ENCODE results near the gene CEP57L1.
"Not testable (repeated sequence)": the region's sequence is repeated elsewhere in the genome, so short reads cannot be mapped to it uniquely, and the experiment has no call there.

Gene CEP57L1

GRCh38 chr6:109103942-109104341, 8.6 kb downstream of the CEP57L1 start:
- Histone ChIP-seq H3K4me1 (ENCODE audit: control insufficient read depth in 1 of 2, insufficient read depth in 2 of 2, low read length in 2 of 2) (no peaks in the 10 kb centered on the region), H3K4me3 (ENCODE audit: low read depth in 1 of 2, low read length in 2 of 2) (no peak overlapping the region), H3K9ac (ENCODE audit: low read depth in 1 of 2, low read length in 2 of 2) (no peak overlapping the region), H3K27ac (ENCODE audit: low read depth, low read length) (no peak overlapping the region), H3K36me3 (ENCODE audit: control insufficient read depth in 1 of 2, insufficient read depth in 2 of 2, low read length in 2 of 2) (no peaks in the 10 kb centered on the region), H3K9me3 (ENCODE audit: control insufficient read depth in 1 of 2, low read length in 2 of 2) (no peaks in the 10 kb centered on the region), H3K27me3 (ENCODE audit: control insufficient read depth in 1 of 2, insufficient read depth in 2 of 2, low read length in 2 of 2) (no peaks in the 10 kb centered on the region)

GRCh38 chr6:109104512-109104911, 9.2 kb downstream of the CEP57L1 start:
- Histone ChIP-seq H3K4me1 (ENCODE audit: control insufficient read depth in 1 of 2, insufficient read depth in 2 of 2, low read length in 2 of 2) (no peaks in the 10 kb centered on the region), H3K4me3 (ENCODE audit: low read depth in 1 of 2, low read length in 2 of 2) (no peak overlapping the region), H3K27me3 (ENCODE audit: control insufficient read depth in 1 of 2, insufficient read depth in 2 of 2, low read length in 2 of 2) (no peaks in the 10 kb centered on the region), H3K9ac (ENCODE audit: low read depth in 1 of 2, low read length in 2 of 2) (no peak overlapping the region), H3K9me3 (ENCODE audit: control insufficient read depth in 1 of 2, low read length in 2 of 2) (no peaks in the 10 kb centered on the region), H3K27ac (ENCODE audit: low read depth, low read length) (no peak overlapping the region), H3K36me3 (ENCODE audit: control insufficient read depth in 1 of 2, insufficient read depth in 2 of 2, low read length in 2 of 2) (no peaks in the 10 kb centered on the region)

GRCh38 chr6:109105681-109106080, 10.4 kb downstream of the CEP57L1 start:
- H3K27me3 ChIP-seq (ENCODE audit: control insufficient read depth in 1 of 2, insufficient read depth in 2 of 2, low read length in 2 of 2) = no peaks in the 10 kb centered on the region
- H3K27ac ChIP-seq (ENCODE audit: low read depth, low read length) = no peak overlapping the region
- no peaks in the 10 kb centered on the region for H3K4me1 ChIP-seq (ENCODE audit: control insufficient read depth in 1 of 2, insufficient read depth in 2 of 2, low read length in 2 of 2)
- no peak overlapping the region for H3K4me3 ChIP-seq (ENCODE audit: low read depth in 1 of 2, low read length in 2 of 2)
- no peak overlapping the region for H3K9ac ChIP-seq (ENCODE audit: low read depth in 1 of 2, low read length in 2 of 2)
- H3K36me3 ChIP-seq (ENCODE audit: control insufficient read depth in 1 of 2, insufficient read depth in 2 of 2, low read length in 2 of 2) = no peaks in the 10 kb centered on the region
- H3K9me3 ChIP-seq (ENCODE audit: control insufficient read depth in 1 of 2, low read length in 2 of 2) = no peaks in the 10 kb centered on the region

GRCh38 chr6:109109663-109110062, 14.4 kb downstream of the CEP57L1 start:
- not testable (repeated sequence) for H3K4me3 ChIP-seq (ENCODE audit: low read depth in 1 of 2, low read length in 2 of 2); H3K27ac ChIP-seq (ENCODE audit: low read depth, low read length)

GRCh38 chr6:109112663-109113062, 17.4 kb downstream of the CEP57L1 start:
- not testable (repeated sequence) for H3K9me3 ChIP-seq (ENCODE audit: control insufficient read depth in 1 of 2, low read length in 2 of 2); H3K27ac ChIP-seq (ENCODE audit: low read depth, low read length); H3K36me3 ChIP-seq (ENCODE audit: control insufficient read depth in 1 of 2, insufficient read depth in 2 of 2, low read length in 2 of 2); H3K9ac ChIP-seq (ENCODE audit: low read depth in 1 of 2, low read length in 2 of 2); H3K4me3 ChIP-seq (ENCODE audit: low read depth in 1 of 2, low read length in 2 of 2); H3K27me3 ChIP-seq (ENCODE audit: control insufficient read depth in 1 of 2, insufficient read depth in 2 of 2, low read length in 2 of 2); H3K4me1 ChIP-seq (ENCODE audit: control insufficient read depth in 1 of 2, insufficient read depth in 2 of 2, low read length in 2 of 2)

More at GRCh38 chr6:109109663-109110062, 14.4 kb downstream of the CEP57L1 start:
- not testable (repeated sequence) for H3K4me1 ChIP-seq (ENCODE audit: control insufficient read depth in 1 of 2, insufficient read depth in 2 of 2, low read length in 2 of 2); H3K36me3 ChIP-seq (ENCODE audit: control insufficient read depth in 1 of 2, insufficient read depth in 2 of 2, low read length in 2 of 2); H3K27me3 ChIP-seq (ENCODE audit: control insufficient read depth in 1 of 2, insufficient read depth in 2 of 2, low read length in 2 of 2); H3K9me3 ChIP-seq (ENCODE audit: control insufficient read depth in 1 of 2, low read length in 2 of 2); H3K9ac ChIP-seq (ENCODE audit: low read depth in 1 of 2, low read length in 2 of 2)

GRCh38 chr6:109117346-109118035, 22.2 kb downstream of the CEP57L1 start:
- Histone ChIP-seq H3K36me3 (ENCODE audit: control insufficient read depth in 1 of 2, insufficient read depth in 2 of 2, low read length in 2 of 2) (no peaks in the 10 kb centered on the region), H3K9ac (ENCODE audit: low read depth in 1 of 2, low read length in 2 of 2) (no peak overlapping the region), H3K9me3 (ENCODE audit: control insufficient read depth in 1 of 2, low read length in 2 of 2) (no peaks in the 10 kb centered on the region), H3K27ac (ENCODE audit: low read depth, low read length) (no peak overlapping the region), H3K27me3 (ENCODE audit: control insufficient read depth in 1 of 2, insufficient read depth in 2 of 2, low read length in 2 of 2) (no peaks in the 10 kb centered on the region), H3K4me1 (ENCODE audit: control insufficient read depth in 1 of 2, insufficient read depth in 2 of 2, low read length in 2 of 2) (peaks cover 15 to 27% of the 10 kb centered on the region in 2 donors), H3K4me3 (ENCODE audit: low read depth in 1 of 2, low read length in 2 of 2) (no peak overlapping the region)

GRCh38 chr6:109118337-109118736, 23.0 kb downstream of the CEP57L1 start:
- no peak overlapping the region for H3K4me3 ChIP-seq (ENCODE audit: low read depth in 1 of 2, low read length in 2 of 2)
- no peak overlapping the region for H3K27ac ChIP-seq (ENCODE audit: low read depth, low read length)
- H3K4me1 ChIP-seq (ENCODE audit: control insufficient read depth in 1 of 2, insufficient read depth in 2 of 2, low read length in 2 of 2) = peaks cover 15 to 27% of the 10 kb centered on the region in 2 donors
- no peak overlapping the region for H3K9ac ChIP-seq (ENCODE audit: low read depth in 1 of 2, low read length in 2 of 2)
- no peaks in the 10 kb centered on the region for H3K9me3 ChIP-seq (ENCODE audit: control insufficient read depth in 1 of 2, low read length in 2 of 2)
- no peaks in the 10 kb centered on the region for H3K27me3 ChIP-seq (ENCODE audit: control insufficient read depth in 1 of 2, insufficient read depth in 2 of 2, low read length in 2 of 2)
- H3K36me3 ChIP-seq (ENCODE audit: control insufficient read depth in 1 of 2, insufficient read depth in 2 of 2, low read length in 2 of 2) = no peaks in the 10 kb centered on the region

- H3K9me3 ChIP-seq (ENCODE audit: control insufficient read depth in 1 of 2, low read length in 2 of 2) = no peaks in the 10 kb centered on the region
- H3K9ac ChIP-seq (ENCODE audit: low read depth in 1 of 2, low read length in 2 of 2) = no peak overlapping the region
- H3K36me3 ChIP-seq (ENCODE audit: control insufficient read depth in 1 of 2, insufficient read depth in 2 of 2, low read length in 2 of 2) = no peaks in the 10 kb centered on the region
- H3K27me3 ChIP-seq (ENCODE audit: control insufficient read depth in 1 of 2, insufficient read depth in 2 of 2, low read length in 2 of 2) = no peaks in the 10 kb centered on the region
- H3K4me3 ChIP-seq (ENCODE audit: low read depth in 1 of 2, low read length in 2 of 2) = no peak overlapping the region
- H3K4me1 ChIP-seq (ENCODE audit: control insufficient read depth in 1 of 2, insufficient read depth in 2 of 2, low read length in 2 of 2) = peaks cover 15 to 27% of the 10 kb centered on the region in 2 donors
- no peak overlapping the region for H3K27ac ChIP-seq (ENCODE audit: low read depth, low read length)
These were observed 23.6 kb downstream of the CEP57L1 start for GRCh38 chr6:109118871-109119354.

GRCh38 chr6:109121411-109121810, 26.1 kb downstream of the CEP57L1 start:
- no peaks in the 10 kb centered on the region for H3K36me3 ChIP-seq (ENCODE audit: control insufficient read depth in 1 of 2, insufficient read depth in 2 of 2, low read length in 2 of 2)
- H3K4me3 ChIP-seq (ENCODE audit: low read depth in 1 of 2, low read length in 2 of 2) = no peak overlapping the region
- no peak overlapping the region for H3K27ac ChIP-seq (ENCODE audit: low read depth, low read length)
- no peaks in the 10 kb centered on the region for H3K9me3 ChIP-seq (ENCODE audit: control insufficient read depth in 1 of 2, low read length in 2 of 2)
- no peaks in the 10 kb centered on the region for H3K27me3 ChIP-seq (ENCODE audit: control insufficient read depth in 1 of 2, insufficient read depth in 2 of 2, low read length in 2 of 2)
- H3K9ac ChIP-seq (ENCODE audit: low read depth in 1 of 2, low read length in 2 of 2) = no peak overlapping the region
- H3K4me1 ChIP-seq (ENCODE audit: control insufficient read depth in 1 of 2, insufficient read depth in 2 of 2, low read length in 2 of 2) = peaks cover 15 to 27% of the 10 kb centered on the region in 2 donors

- no peak overlapping the region for H3K4me3 ChIP-seq (ENCODE audit: low read depth in 1 of 2, low read length in 2 of 2)
- no peaks in the 10 kb centered on the region for H3K27me3 ChIP-seq (ENCODE audit: control insufficient read depth in 1 of 2, insufficient read depth in 2 of 2, low read length in 2 of 2)
- H3K4me1 ChIP-seq (ENCODE audit: control insufficient read depth in 1 of 2, insufficient read depth in 2 of 2, low read length in 2 of 2) = peaks cover 7 to 15% of the 10 kb centered on the region in 2 donors
- no peaks in the 10 kb centered on the region for H3K36me3 ChIP-seq (ENCODE audit: control insufficient read depth in 1 of 2, insufficient read depth in 2 of 2, low read length in 2 of 2)
- no peak overlapping the region for H3K27ac ChIP-seq (ENCODE audit: low read depth, low read length)
- H3K9me3 ChIP-seq (ENCODE audit: control insufficient read depth in 1 of 2, low read length in 2 of 2) = no peaks in the 10 kb centered on the region
- H3K9ac ChIP-seq (ENCODE audit: low read depth in 1 of 2, low read length in 2 of 2) = no peak overlapping the region
These were observed 28.9 kb downstream of the CEP57L1 start for GRCh38 chr6:109124219-109124618.

Measured in duodenal mucosa (tissue), 2 donors.